GM21576 (cell line): ENCODE measurements around the gene TMEM132D.

Experiments used
- ATAC-seq: cut with Tn5 transposase; IDR thresholded peaks from one replicate; pipeline ENCODE4 v1.9.1; 2021; ENCODE audit warnings: mild to moderate bottlenecking, moderate library complexity; ENCODE audit not compliant: unreplicated experiment

TMEM132D gene

DNA sequence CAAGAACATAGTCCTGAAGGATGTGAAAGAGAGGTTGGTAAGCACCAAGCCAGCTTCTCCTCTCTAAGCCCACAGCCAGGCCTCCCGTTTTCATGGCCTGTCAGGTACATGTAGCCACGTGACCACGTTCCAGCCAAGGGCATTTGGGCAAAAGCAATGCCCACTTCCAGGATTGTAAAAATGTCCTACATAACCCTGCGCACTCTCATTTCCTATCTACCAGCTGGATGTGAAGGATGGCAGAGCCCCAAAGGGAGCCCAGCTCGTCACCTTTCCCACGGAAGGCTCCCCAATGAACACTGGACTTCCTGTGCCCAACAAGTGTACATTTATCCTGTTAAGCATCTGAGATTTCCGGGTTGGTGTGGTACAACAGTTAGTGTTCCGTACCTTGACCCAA lies 231.7 kb downstream of the TMEM132D start:
- no peak for ATAC-seq

DNA sequence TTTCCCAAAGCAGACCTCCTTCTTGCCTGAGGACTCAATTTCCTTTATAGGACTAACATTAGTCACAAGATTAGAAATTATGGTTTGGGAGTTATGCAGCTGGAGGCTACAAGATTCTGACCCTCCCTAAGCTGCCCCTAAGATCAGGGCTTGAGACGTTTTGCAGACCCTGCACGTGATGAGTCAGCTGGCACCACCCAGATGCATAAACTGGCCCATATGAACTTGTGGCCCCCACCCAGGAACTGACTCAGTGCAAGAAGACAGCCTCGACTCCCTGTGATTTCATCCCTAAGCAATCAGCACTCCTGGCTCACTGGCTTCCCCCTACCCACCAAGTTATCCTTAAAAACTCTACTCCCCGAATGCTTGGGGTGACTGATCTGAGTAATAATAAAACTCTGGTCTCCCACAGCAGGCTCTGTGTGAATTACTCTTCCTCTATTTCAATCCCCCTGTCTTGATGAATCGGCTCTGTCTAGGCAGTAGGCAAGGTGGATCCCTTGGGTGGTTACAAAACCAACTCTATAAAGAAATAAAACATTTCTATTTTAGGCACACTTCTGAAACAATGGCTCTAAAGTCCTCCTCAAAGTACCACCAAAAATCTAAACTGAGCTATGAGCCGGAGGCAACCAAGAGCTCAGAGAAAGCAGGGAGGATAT lies 233.4 kb downstream of the TMEM132D start:
- no peak for ATAC-seq

DNA sequence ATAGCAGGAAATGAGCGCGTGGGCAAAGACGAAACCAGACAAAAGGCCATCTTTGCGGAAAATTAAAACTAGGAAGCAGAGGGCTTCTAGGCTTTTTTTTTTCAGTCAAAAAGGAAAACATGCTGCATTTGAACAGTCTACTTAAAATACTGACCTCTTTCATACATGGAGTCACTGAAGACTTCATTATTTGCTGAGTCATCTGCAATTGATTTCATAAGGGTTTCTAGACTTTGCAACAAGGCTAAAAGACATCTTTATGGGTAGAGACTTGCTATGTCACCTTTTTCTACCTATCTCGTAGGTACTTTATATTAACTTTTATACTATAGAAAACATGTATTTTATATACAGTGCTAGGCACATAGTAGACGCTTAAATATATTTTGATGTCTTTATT lies 238.4 kb downstream of the TMEM132D start:
- no peak for ATAC-seq

DNA sequence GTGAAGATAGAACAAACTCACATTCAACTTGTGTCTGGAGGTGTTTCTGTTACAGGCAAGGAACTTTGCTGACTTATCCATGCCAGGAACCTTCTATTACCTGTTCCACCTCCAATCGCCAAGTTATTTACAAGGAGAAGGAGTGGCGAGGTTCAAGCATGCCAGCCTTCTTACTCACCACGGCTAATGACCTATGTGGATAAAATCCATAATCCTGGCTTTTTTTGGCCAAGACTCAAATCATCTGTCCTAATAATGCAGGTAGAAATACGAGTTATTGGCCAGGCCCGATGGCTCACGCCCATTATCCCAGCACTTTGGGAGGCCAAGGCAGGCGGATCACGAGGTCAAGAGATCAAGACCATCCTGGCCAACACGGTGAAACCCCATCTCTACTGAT lies 241.6 kb downstream of the TMEM132D start:
- no peak for ATAC-seq

DNA sequence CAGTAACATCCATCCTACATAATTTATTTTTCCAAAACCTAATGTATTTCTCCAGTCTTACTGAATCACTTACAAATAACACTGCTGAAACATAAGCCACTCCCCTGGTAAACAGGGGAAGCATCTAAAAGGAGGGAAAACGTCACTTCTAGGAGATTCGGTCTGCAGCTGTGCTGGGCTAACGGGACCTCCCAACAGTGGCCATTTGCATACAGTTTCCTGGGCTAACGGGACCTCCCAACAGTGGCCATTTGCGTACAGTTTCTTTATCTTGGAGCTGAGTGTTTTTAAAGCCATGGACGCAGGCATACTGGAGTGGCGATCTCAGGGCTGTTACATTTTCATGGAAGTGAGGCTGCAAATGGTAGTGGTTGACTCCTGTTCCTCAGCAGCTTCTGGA lies 242.9 kb downstream of the TMEM132D start:
- no peak for ATAC-seq

DNA sequence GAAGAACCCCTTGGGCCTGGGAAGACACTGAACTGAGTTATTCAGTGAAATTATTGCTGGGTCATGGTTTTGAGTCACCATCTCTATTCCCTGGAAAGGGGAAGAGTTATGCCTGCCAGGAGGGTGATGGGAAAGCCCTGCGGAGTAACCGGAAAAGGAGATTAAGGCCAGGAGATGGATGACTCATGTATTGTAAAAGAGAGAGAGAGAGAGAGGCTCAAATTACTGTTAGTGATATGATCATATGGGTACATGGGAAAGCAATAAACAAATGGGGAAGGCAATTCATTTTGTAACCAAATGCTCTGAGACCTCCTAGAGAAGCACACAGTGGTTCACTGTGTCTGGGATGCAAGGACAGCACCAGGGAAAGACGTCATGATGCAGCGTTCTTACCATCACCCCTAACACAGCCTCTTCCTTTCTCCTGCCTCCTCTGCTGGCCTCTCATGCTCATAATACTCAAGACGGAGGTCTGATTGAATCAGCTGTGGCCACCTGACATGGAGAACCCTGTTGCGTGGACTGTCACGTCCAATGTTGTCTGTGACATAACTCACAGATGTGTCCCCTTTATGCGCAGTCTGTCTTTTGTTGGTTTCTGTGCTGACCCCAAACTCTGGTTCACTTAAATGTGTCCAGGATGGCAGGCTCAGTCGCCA lies 243.7 kb downstream of the TMEM132D start:
- ATAC-seq, result no peak

DNA sequence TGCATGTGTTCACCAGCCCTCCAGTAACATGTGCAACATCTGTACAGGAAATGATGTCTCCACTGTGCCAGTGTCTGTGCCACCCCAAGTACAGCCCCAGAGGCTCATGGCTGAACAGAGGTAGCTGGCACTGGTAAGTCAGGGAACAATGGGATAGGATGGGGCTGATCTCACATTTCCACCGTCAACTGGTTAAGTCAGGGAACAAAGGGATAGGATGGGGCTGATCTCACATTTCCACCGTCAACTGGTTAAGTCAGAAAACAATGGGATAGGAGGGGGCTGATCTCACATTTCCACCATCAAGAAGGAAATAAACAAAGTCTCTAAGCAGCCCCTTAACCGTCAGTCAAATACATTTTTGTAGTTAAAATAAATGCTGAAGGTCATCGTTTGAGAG lies 246.6 kb downstream of the TMEM132D start:
- ATAC-seq, result no peak

DNA sequence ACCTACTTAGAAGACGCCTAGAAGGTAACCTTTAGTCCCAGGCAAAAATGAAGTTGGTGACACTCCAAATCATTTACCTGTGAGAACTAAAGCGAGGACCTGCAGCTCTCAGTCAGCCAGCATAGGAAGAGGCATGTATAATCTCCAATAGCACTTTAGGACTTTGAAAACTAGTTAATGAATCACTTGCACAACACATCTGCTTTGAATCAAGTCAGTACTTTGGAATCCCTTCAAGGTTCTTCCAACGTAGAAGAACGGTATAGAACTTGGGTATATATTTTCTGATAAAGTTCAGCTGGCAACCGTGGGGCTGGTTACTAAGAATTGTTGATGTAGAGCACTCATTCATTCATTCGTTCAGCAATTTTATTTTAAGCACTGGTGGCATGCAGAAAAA lies 251.9 kb downstream of the TMEM132D start:
- ATAC-seq, result no peak

DNA sequence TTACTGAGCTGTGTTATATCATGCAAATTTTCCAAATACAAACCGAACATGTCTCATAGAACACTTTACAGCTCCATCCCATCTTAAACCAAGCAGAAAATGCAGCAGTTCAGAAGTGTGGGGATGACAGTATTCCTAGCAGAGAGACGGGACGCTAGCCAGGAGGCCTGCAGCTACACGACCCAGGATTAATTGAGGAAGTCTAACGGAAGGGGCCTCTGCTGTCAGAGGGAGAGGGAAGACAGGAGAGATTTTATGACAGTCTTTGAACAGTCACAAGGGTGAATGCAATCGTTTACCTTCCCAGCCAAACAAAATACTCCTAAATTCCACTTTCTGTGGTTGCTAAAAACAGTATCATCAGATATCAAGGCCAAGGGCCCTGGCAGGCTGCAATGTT lies 261.9 kb downstream of the TMEM132D start:
- no peak for ATAC-seq

DNA sequence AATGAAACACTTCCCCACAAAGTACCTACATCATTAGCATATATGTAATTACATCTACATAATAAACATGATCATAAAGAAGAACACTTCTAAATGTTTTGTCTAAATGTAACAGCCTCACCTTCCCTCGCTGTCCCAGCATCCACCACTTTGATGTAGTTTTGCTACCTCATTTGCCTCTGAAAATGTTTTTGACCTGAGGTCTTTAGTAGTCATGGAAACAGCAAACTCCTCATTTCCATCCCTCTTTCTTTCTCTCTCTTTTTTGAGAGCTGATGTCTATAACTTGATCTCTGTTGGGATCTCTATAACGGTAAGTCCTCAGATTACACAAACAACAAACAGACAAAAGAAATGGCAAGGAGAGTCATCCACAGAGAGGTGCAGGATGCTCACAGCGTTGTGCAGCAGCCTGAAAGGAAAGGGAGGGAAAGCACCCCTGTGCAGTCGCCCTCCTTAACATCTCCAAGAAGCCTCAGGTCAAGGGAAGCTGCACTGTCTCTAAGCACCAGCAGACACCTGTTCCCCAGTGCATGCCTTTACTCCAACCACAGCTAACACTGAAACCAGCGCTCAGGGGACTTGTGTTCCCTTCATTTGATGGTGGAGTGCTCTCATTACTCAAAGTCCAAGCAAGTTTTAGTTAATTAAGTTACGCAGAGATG lies 268.7 kb downstream of the TMEM132D start:
- ATAC-seq, result no peak

DNA sequence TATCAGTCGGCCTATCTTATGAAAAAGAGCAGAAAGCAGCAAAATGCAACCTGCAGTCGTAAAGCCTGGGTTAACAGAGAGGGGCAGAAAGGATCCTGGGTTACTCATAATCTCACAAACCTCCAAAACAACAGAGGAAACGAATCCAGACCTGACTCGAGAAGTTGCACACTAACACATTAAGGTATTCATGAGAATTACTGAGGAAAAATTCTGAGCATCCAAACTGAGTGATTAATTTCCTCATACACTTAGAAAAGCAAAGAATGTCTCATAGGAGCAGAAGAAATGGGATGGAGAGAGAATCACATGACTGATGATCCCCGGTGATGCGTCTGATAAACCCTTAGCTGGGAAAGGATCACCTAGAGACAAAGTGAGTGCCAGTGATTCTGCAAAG lies 272.5 kb downstream of the TMEM132D start:
- ATAC-seq, result no peak

DNA sequence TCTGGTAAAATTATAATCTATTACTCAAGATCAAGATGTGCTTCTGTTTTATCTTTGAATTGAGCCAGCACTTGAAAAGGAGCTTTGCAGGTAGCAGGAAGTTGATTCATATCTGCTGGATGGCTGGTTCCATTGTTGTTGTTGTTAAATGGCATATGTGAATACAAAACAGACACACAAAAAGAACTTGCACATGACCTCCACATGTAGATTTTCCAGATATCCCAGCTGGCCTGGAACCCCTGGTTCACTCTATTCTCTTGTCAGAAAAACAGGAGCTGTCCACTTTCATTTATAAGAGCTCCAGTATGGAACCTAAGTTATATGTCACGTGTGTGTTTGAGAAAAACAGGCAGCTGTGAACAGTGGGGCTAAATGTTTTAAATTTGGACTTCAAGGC lies 273.9 kb downstream of the TMEM132D start:
- ATAC-seq, result no peak

DNA sequence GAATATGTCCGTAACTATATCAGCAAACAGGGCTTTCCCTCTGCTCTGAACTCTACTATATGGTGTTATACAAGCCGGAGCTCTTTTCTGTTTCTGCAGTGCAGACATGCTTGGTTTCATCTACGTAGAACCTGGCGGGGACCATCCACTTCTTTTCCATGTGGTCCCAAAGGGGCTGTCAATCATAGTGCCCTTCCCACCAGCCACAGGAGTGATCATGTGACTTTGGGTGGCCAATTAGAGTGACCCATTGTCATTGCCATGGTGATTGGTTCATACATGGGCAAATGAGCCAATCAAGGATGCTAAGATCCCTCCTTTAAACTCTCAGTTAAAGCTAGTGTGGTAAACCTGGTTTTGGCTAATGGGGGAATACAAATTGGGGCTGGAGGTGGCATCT lies 281.3 kb downstream of the TMEM132D start:
- no peak for ATAC-seq

DNA sequence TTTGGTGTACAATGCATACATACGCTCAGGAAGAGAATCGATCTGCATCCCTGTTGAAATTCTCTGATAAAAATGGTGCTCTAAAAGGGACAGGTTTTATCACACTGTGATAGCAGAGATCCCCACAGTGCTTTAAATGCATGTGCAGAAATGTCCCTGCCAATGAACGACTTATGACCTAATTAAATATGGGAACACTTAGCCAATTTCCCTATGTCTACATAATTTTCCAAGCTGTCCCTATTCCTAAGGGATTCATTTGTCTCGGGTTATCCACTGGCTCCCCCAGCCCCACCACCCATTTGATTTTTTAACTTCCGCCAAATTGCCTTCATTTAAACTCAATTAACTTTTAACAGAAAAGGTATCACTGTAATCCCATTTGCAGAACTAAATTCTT lies 284.6 kb downstream of the TMEM132D start:
- ATAC-seq, result no peak

DNA sequence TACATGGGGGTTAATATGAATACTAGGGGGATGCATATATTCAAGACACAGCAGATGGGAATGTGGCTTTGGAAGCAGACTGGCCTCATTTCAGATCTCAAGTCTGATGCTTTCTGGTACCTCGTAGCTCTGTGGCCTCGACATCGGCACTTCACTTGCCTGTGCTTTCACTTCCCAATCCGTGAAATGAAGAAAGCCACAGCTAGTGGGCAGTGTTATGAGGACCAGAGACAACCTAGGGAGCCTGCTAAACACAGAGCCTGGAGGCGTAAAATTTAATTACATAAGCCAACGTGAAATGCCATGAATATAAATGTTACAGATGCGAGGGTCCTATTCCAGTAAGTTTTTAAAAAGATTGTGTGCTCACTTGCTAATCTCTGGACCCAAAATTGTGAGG lies 286.0 kb downstream of the TMEM132D start:
- no peak for ATAC-seq

DNA sequence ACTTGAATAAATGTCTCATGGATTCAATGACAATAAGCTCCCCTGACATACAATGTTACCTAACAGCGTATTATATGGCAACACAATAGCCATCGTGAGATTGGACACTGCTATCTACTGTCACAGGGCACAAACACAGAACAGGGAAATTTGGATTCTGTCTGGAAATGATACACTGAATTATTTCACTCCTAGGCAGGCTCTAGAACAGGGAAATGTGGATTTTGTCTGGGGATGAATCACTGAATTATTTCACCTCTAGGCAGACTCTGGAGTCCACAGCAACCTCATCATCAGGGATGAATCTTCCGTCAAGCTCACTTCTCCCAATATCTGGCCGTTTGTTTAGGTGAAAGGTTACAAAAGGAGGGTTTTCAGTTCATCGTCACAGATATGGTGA lies 288.8 kb downstream of the TMEM132D start:
- ATAC-seq, result no peak

DNA sequence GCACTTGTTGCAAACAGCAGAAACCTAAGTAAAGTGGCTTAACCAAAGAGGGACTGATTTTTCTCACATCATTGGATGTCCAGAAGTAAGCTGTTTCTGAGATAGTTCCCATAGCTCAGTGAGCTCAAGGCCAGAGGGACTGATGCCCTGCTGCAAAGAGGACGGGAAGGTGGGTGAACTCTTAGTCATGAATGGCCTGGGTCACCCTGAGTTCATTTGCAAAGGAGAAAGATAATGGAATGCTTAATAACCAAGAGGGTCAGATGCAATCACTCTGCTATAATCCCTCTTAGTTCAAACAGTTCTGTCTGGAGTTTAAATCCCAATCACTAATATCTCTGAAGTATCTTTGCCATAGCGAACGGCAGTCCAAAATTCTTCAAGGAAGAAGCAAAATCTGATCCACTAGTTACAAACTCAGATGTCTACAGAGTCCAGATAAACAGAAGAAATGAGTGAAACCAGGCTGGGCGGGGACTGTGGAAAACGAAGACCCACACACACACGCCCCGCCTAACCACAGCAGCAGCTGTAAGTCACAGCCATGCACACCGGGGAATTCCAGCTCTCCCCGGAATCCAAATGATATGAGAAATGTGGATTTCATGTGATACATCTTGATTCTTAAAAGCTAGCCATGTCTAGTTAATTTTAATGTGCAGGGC lies 289.5 kb downstream of the TMEM132D start:
- ATAC-seq, result no peak

DNA sequence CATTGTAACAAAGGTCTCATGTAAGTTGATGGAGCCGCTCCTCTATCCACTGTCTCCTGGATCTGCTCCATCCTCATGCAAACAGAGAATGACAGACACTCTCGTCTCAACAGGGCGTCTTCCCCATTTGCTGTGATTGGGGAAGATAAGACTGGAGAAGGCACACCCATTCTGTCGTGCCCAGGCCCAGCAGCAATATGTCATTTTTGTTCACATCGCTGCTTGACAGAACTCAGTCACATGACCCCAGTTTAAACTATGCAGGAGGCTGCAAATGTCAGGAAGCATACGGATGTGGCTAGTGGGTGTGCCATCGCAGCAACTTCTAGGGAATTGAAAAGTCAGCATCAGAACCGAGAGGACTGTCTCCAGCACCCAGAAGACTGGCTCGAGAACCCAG lies 290.5 kb downstream of the TMEM132D start:
- ATAC-seq, result no peak

DNA sequence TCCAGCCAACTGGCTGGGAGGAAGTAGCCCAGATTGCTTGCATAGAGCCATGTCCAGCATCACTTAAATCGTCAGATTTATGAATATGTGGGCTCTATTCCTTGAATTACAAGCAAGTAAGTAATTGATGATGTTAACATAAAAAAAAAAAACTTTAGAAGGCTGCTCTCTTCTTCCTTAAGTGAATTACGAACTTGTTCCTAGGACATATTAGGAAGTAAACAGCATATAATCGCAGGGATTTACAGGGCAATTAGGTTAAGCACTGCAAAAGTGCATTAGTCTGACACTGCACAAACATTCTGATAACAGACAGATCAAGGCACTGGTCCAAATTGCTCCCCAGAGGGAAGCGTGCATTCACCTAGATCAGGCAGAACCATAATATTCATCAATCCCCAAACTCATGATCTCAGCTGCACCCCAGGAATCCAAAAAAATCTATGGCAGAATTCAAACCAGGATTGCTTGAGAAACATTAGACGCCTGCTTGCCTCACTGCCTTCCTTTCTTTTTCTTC lies 293.2 kb downstream of the TMEM132D start:
- no peak for ATAC-seq

DNA sequence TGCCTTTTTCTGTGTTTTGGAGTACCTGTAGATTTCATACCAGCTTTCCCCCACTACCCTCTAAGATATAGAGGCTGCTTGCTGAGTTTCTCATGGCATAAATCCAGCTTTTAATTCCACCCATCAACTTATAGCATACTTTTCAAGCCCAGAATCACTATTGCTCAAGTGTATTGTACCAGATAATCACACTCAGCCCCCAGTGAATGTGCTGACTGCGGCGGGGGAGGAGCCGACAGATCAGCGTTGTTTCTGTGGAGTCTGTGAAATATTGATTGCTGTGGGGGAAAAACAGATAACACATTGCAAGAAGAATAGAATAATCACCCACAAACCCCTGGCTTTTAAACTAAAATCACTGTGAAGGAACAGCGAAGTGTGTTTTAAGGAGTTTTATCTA lies 296.1 kb downstream of the TMEM132D start:
- no peak for ATAC-seq

DNA sequence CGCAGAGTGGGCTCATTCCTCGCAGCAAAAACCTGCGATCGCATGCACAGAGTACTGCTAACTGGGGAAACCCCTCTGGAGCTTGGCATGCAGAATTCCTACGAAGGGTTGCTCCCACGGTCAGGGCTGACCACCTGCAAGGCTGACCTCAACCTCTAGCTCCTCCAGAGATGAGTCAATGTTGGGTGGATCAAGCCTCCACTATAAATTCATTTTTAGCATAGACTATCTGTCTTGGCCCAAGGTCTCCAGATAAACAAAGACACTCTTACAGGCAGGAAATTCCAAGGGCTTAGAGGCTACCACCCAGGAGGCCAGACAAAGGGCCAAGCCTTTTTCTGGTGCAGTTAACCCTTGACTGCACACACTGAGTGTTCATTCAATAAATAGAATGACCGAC lies 296.5 kb downstream of the TMEM132D start:
- no peak for ATAC-seq

DNA sequence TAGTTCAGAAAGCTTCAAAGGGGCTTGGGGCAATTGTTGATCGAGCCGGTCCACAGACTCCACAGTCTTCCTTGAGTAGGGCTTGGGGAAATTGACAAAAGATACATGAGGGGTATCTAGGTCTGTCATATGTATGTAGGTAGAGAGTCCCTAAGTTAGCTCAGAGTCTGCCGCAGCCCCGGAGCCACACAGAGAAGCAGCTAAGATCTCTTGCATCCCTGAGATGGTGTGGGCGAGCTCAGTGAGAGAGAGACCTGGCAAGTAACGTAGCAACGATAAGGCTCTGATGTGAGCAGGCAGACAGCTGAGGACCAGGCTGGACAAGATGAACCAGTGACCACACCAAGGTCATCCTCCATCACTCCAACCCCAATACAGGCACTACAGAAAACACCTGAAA lies 297.6 kb downstream of the TMEM132D start:
- ATAC-seq, result no peak
